A673 (cell line): ENCODE measurements around the gene ADM.

Experiments used
- CTCF ChIP-seq: fragments of 300-800, 200-600 bp; sonication (generic); conservative IDR thresholded peaks from 2 replicates; pipeline ENCODE4 v1.5.1; 2017; ENCODE audit warnings: low read depth, mild to moderate bottlenecking, antibody characterized with exemption, low read length, moderate library complexity, mixed read lengths
- EZH2 ChIP-seq: fragments of 200-600 bp; sonication (generic); IDR thresholded peaks from 2 replicates; pipeline ENCODE4 v1.6.1; 2017; ENCODE audit warnings: borderline replicate concordance, low read depth, mild to moderate bottlenecking, mixed read lengths, antibody characterized with exemption, low read length; ENCODE audit not compliant: poor library complexity, severe bottlenecking

- TF ChIP-seq CTCF (no peak), EZH2 (no peak)
These were observed 2.1 kb downstream of the ADM start for GRCh38 chr11:10307022-10307399.
